Panc1 (cell line): ENCODE measurements around the gene SYNPO. TPM values are rescaled to one million over a fixed set of nuclear protein-coding genes. Genes with fewer than 3 reads are reported as not detected.
A peak's percentile ranks its signal among the peaks of the same experiment; 100 is the strongest.

Experiments used
- ATAC-seq: fragments of 200-7000 bp; cut with Tn5 transposase; 2 replicates; pipeline ENCODE4 v1.9.1; 2020; ENCODE audit warnings: mild to moderate bottlenecking, moderate library complexity
- BruUV-seq: library from RNA; stranded (reverse); fragments of 400-500 nt; replicated peaks from 2 replicates; lab custom pipeline; 2021; lab: Mats Ljungman, UMichigan
- CTCF ChIA-PET: fragments of 300-600 bp; sonication (Branson Sonifier 250); formaldehyde crosslinking; loops from one replicate; lab custom pipeline; 2022; ENCODE audit warnings: antibody characterized with exemption; lab: Charles Lee
- POLR2A ChIA-PET: fragments of 300-600 bp; sonication (Branson Sonifier 250); formaldehyde crosslinking; loops from one replicate; lab custom pipeline; 2022; ENCODE audit warnings: antibody characterized with exemption; lab: Charles Lee
- DNase-seq: peaks from one replicate; pipeline ENCODE4 v3.0.0-alpha.2; 2010; ENCODE audit warnings: low read depth, low spot score
- H3K27ac ChIP-seq: 2 replicates; pipeline ENCODE4 v1.5.1; 2011; ENCODE audit warnings: mild to moderate bottlenecking, low read length, inconsistent platforms
- H3K27me3 ChIP-seq: fragments of 200-500 bp; sonication (Bioruptor generic); 2 replicates; pipeline ENCODE4 v1.6.0; 2014; ENCODE audit warnings: low read length, inconsistent platforms; ENCODE audit not compliant: control insufficient read depth, insufficient read depth
- H3K36me3 ChIP-seq: fragments of 200-500 bp; sonication (Bioruptor generic); 2 replicates; pipeline ENCODE4 v1.5.1; 2014; ENCODE audit warnings: inconsistent platforms, mild to moderate bottlenecking, low read length, moderate library complexity; ENCODE audit not compliant: control insufficient read depth, insufficient read depth
- H3K4me1 ChIP-seq: 2 replicates; pipeline ENCODE4 v1.5.1; 2011; ENCODE audit warnings: inconsistent platforms, mild to moderate bottlenecking, low read length, moderate library complexity; ENCODE audit not compliant: control insufficient read depth, insufficient read depth
- H3K4me3 ChIP-seq, 2 experiments: 2 replicates each; pipeline ENCODE4 v1.5.1; 2011 to 2012; ENCODE audit warnings: low read depth in 2 of 2, low read length in 2 of 2, mild to moderate bottlenecking in 2 of 2, inconsistent platforms in 1 of 2, moderate library complexity in 1 of 2
- H3K9me3 ChIP-seq: fragments of 200-500 bp; sonication (Bioruptor generic); 2 replicates; pipeline ENCODE4 v1.5.1; 2014; ENCODE audit warnings: low read depth, mild to moderate bottlenecking, inconsistent platforms, low read length, moderate library complexity; ENCODE audit not compliant: control insufficient read depth, insufficient read depth
- CTCF ChIP-seq: fragments of 450-650 bp; IDR thresholded peaks from 2 replicates; pipeline ENCODE4 v1.5.1; 2017; ENCODE audit warnings: mild to moderate bottlenecking
- POLR2AphosphoS5 ChIP-seq: IDR thresholded peaks from 2 replicates; pipeline ENCODE4 v1.6.1; 2012; ENCODE audit warnings: mild to moderate bottlenecking, low read depth, low read length, moderate library complexity
- REST ChIP-seq, 2 experiments: IDR thresholded peaks; 2 replicates each; pipeline ENCODE4 v1.6.1; 2011 to 2012; ENCODE audit warnings: low read depth in 2 of 2, control low read depth in 1 of 2, low read length in 1 of 2, mild to moderate bottlenecking in 1 of 2, moderate library complexity in 1 of 2; ENCODE audit not compliant: insufficient read depth in 1 of 2
- SIN3A ChIP-seq: IDR thresholded peaks from 2 replicates; pipeline ENCODE4 v1.6.1; 2012; ENCODE audit warnings: low read depth, mild to moderate bottlenecking, low read length, moderate library complexity, borderline replicate concordance; ENCODE audit not compliant: insufficient read depth
- TCF7L2 ChIP-seq: IDR thresholded peaks from 2 replicates; pipeline ENCODE4 v1.6.1; 2011; ENCODE audit warnings: mild to moderate bottlenecking, low read depth, low read length, inconsistent platforms
- in situ Hi-C: cut with HindIII; loops from 2 replicates; pipeline ENCODE4 v1.10.0; 2016; ENCODE audit warnings: low sequenced_read_pairs, low pct_unique_long_range_greater_than_20kb
- intact Hi-C: fragments of 100-400 bp; cut with micrococcal nuclease; formaldehyde crosslinking; loops from one replicate; pipeline ENCODE4 v1.10.0; 2022; ENCODE audit not compliant: unreplicated experiment
- total RNA-seq: library from RNA; stranded (reverse); gene quantifications from one replicate; pipeline ENCODE4 v1.2.1, GENCODE V29; 2021; ENCODE audit not compliant: unreplicated experiment

SYNPO gene
- total RNA-seq, 1 experiment from 2014 or later, result 82.8 TPM

GRCh38 chr5:150644058-150644457, 3.6 kb downstream of the SYNPO start:
- in situ Hi-C loops (no loop called here), intact Hi-C loops (no loop called here)
- H3K27me3 ChIP-seq, result no peaks in the 10 kb centered on the region
- peaks cover 64% of the 10 kb centered on the region for H3K4me1 ChIP-seq
- DNase-seq, result no peak
- CTCF ChIA-PET, result interaction anchor here (0.6 to 0.7 kb wide), 2 partner anchors 9 to 21 kb away, joined by 4 to 6 read pairs; no protein-coding TSS in a partner anchor
- no peaks in the 10 kb centered on the region; the same call in none of the 2 replicates for H3K36me3 ChIP-seq
- TF ChIP-seq TCF7L2, result no peak
- no peak for TF ChIP-seq CTCF
- TF ChIP-seq REST (IDR thresholded peaks at IDR 0.05; ENCODE audit: insufficient read depth in 1 of 2, low read depth in 2 of 2, low read length in 1 of 2), result no peak
- no peak for TF ChIP-seq POLR2AphosphoS5
- no peak for TF ChIP-seq SIN3A
- POLR2A ChIA-PET, result interaction anchor here (0.6 to 0.7 kb wide), 3 partner anchors 17 to 202 kb away, joined by 3 to 6 read pairs (median 4); partner anchors contain the start of gene IRGM
- H3K27ac ChIP-seq, result peak overlapping the region; percentile 83
- ATAC-seq, result no peak
- no peaks in the 10 kb centered on the region for H3K9me3 ChIP-seq
- no TSS peak for BruUV-seq
- no peak overlapping the region for H3K4me3 ChIP-seq

- POLR2A ChIA-PET, result interaction anchor here (0.6 to 0.7 kb wide), 3 partner anchors 16 to 202 kb away, joined by 3 to 6 read pairs (median 4); partner anchors contain the start of gene IRGM
Observed at GRCh38 chr5:150644514-150644913, 4.1 kb downstream of the SYNPO start.

More at GRCh38 chr5:150644514-150644913, 4.1 kb downstream of the SYNPO start:
- H3K4me3 ChIP-seq, result no peak overlapping the region
- DNase-seq, result no peak
- H3K4me1 ChIP-seq, result peaks cover 60% of the 10 kb centered on the region
- TF ChIP-seq TCF7L2, result no peak
- no peak for TF ChIP-seq POLR2AphosphoS5
- no peak for TF ChIP-seq REST (IDR thresholded peaks at IDR 0.05; ENCODE audit: insufficient read depth in 1 of 2, low read depth in 2 of 2, low read length in 1 of 2)
- TF ChIP-seq SIN3A, result no peak
- TF ChIP-seq CTCF, result no peak
- CTCF ChIA-PET, result interaction anchor here (0.6 to 0.7 kb wide), 2 partner anchors 9 to 21 kb away, joined by 4 to 6 read pairs; no protein-coding TSS in a partner anchor
- H3K27ac ChIP-seq, result peak overlapping the region; percentile 83
- no peaks in the 10 kb centered on the region for H3K9me3 ChIP-seq
- BruUV-seq, result no TSS peak
- intact Hi-C loops, result no loop called here
- in situ Hi-C loops, result no loop called here
- no peaks in the 10 kb centered on the region for H3K27me3 ChIP-seq
- H3K36me3 ChIP-seq, result no peaks in the 10 kb centered on the region; the same call in none of the 2 replicates
- no peak for ATAC-seq
